Measurements from ENCODE around the gene ABCF2.

Gene ABCF2

GRCh38 chr7:151225948-151226510 is 976 bp downstream of the ABCF2 start:
- DNase-seq (ENCODE audit: low read depth) = no peak

GRCh38 chr7:151223728-151224127 is 3.3 kb downstream of the ABCF2 start:
- DNase-seq (ENCODE audit: low read depth) = no peak

GRCh38 chr7:151218170-151218569 is 8.8 kb downstream of the ABCF2 start:
- no peak for DNase-seq (ENCODE audit: low read depth)

GRCh38 chr7:151215396-151215795 is 11.6 kb downstream of the ABCF2 start:
- no peak for DNase-seq (ENCODE audit: low read depth)

GRCh38 chr7:151213826-151214225 is 13.2 kb downstream of the ABCF2 start:
- DNase-seq (ENCODE audit: low read depth) = no peak

GRCh38 chr7:151212626-151213025 is 14.4 kb downstream of the ABCF2 start:
- no peak for DNase-seq (ENCODE audit: low read depth)

- no peak for DNase-seq (ENCODE audit: low read depth)
Measured at GRCh38 chr7:151211155-151211772, 15.7 kb downstream of the ABCF2 start.

GRCh38 chr7:151210087-151210854 is 16.7 kb downstream of the ABCF2 start, which contains the start of gene H2BK1:
Gene H2BK1 (minus strand): TSS chr7:151210488. CDS start chr7:151210318, 170 bp downstream.
- no peak for DNase-seq (ENCODE audit: low read depth)

- no peak for DNase-seq (ENCODE audit: low read depth)
Measured at GRCh38 chr7:151209588-151209987, 17.4 kb downstream of the ABCF2 start.

- no peak for DNase-seq (ENCODE audit: low read depth)
Measured at GRCh38 chr7:151208253-151208862, 18.6 kb downstream of the ABCF2 start.

- no peak for DNase-seq (ENCODE audit: low read depth)
Measured at GRCh38 chr7:151207804-151208203, 19.2 kb downstream of the ABCF2 start.

- DNase-seq (ENCODE audit: low read depth) = no peak
Measured at GRCh38 chr7:151207315-151207714, 19.7 kb downstream of the ABCF2 start.

- no peak for DNase-seq (ENCODE audit: low read depth)
Measured at GRCh38 chr7:151206914-151207313, 20.1 kb downstream of the ABCF2 start.

GRCh38 chr7:151205730-151206129 is 21.3 kb downstream of the ABCF2 start:
- DNase-seq (ENCODE audit: low read depth) = no peak

- no peak for DNase-seq (ENCODE audit: low read depth)
Measured at GRCh38 chr7:151204383-151205032, 22.5 kb downstream of the ABCF2 start.

- no peak for DNase-seq (ENCODE audit: low read depth)
Measured at GRCh38 chr7:151202836-151203235, 24.2 kb downstream of the ABCF2 start.

- DNase-seq (ENCODE audit: low read depth) = no peak
Measured at GRCh38 chr7:151201751-151202150, 25.3 kb downstream of the ABCF2 start.

GRCh38 chr7:151201344-151201743 is 25.7 kb downstream of the ABCF2 start:
- DNase-seq (ENCODE audit: low read depth) = no peak

GRCh38 chr7:151198945-151199848 is 27.8 kb downstream of the ABCF2 start:
- no peak for DNase-seq (ENCODE audit: low read depth)

GRCh38 chr7:151197932-151198331 is 29.1 kb downstream of the ABCF2 start:
- DNase-seq (ENCODE audit: low read depth) = no peak

All from stimulated activated CD8-positive, alpha-beta memory T cell treated with anti-CD3 and anti-CD28 coated beads, Interleukin-7, amount 100 ng/mL, for 24 hours (primary cell).